ENCODE measurements around the gene CPM. TPM values are rescaled to one million over a fixed set of nuclear protein-coding genes. Genes with fewer than 3 reads are reported as not detected.

Gene CPM
- total and polyA plus RNA-seq, 10 donors: 3.5 to 189 (median 52.5) TPM

- no peaks in the 10 kb centered on the region for H3K36me3 ChIP-seq
- intact Hi-C loops (cut with DNase I; ENCODE audit: low total_unique reads): no loop called here
- WGBS, 5 donors: 82 to 90% (median 87%) methylated on average over 9 of the region's 9 CpGs
These were observed 13.3 kb downstream of the CPM start for GRCh38 chr12:68919581-68920239.

DNA sequence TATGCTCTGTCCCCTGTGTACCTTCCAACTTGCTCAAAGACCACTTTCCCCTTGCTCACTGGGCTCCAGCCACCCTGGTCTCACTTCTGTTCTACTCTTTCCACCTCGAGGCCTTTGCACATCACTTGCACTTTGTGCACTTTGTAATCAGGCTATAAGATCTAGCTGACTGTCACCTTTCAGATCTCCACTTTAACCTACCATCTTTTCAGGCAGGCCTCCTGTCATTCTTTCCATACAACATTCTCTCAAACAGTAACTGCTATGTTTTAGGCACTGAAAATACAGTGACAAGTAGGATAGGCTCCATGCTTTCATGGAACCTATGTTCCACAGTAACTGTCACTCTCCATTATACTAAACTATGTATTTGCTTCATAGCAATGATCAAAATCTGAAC, 14.0 kb downstream of the CPM start:
- Histone ChIP-seq H3K27ac (no peak overlapping the region), H3K4me1 (peaks cover 0 to 8% (median 0%) of the 10 kb centered on the region in 6 donors), H3K9me3 (no peaks in the 10 kb centered on the region), H3K4me3 (no peak overlapping the region), H3K36me3 (no peaks in the 10 kb centered on the region), H3K27me3 (replicated peaks in 1 of 7) (no peaks in the 10 kb centered on the region)
- intact Hi-C loops (cut with DNase I; ENCODE audit: low total_unique reads): no loop called here
- no peak for TF ChIP-seq POLR2A (IDR thresholded peaks at IDR 0.05)
- TF ChIP-seq POLR2AphosphoS5 (IDR thresholded peaks at IDR 0.05): no peak
- TF ChIP-seq, protein P1, sequence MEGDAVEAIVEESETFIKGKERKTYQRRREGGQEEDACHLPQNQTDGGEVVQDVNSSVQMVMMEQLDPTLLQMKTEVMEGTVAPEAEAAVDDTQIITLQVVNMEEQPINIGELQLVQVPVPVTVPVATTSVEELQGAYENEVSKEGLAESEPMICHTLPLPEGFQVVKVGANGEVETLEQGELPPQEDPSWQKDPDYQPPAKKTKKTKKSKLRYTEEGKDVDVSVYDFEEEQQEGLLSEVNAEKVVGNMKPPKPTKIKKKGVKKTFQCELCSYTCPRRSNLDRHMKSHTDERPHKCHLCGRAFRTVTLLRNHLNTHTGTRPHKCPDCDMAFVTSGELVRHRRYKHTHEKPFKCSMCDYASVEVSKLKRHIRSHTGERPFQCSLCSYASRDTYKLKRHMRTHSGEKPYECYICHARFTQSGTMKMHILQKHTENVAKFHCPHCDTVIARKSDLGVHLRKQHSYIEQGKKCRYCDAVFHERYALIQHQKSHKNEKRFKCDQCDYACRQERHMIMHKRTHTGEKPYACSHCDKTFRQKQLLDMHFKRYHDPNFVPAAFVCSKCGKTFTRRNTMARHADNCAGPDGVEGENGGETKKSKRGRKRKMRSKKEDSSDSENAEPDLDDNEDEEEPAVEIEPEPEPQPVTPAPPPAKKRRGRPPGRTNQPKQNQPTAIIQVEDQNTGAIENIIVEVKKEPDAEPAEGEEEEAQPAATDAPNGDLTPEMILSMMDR (IDR thresholded peaks at IDR 0.05 in 8 of 11, conservative IDR thresholded peaks at IDR 0.05 in 3 of 11): no peak
- 59 to 74% (median 68%) methylated on average over 1 of the region's 1 CpG for WGBS, 5 donors
- DNase-seq: no peak

More at GRCh38 chr12:68919581-68920239, 13.3 kb downstream of the CPM start:
- Histone ChIP-seq H3K4me3 (no peak overlapping the region), H3K27me3 (replicated peaks in 1 of 7) (no peaks in the 10 kb centered on the region), H3K27ac (no peak overlapping the region), H3K4me1 (peaks cover 0 to under 1% (median 0%) of the 10 kb centered on the region in 6 donors), H3K9me3 (no peaks in the 10 kb centered on the region)
- no peak for DNase-seq
- no peak for TF ChIP-seq POLR2AphosphoS5 (IDR thresholded peaks at IDR 0.05)
- no peak for TF ChIP-seq POLR2A (IDR thresholded peaks at IDR 0.05)
- TF ChIP-seq, protein P1 (IDR thresholded peaks at IDR 0.05 in 8 of 11, conservative IDR thresholded peaks at IDR 0.05 in 3 of 11): no peak

DNA sequence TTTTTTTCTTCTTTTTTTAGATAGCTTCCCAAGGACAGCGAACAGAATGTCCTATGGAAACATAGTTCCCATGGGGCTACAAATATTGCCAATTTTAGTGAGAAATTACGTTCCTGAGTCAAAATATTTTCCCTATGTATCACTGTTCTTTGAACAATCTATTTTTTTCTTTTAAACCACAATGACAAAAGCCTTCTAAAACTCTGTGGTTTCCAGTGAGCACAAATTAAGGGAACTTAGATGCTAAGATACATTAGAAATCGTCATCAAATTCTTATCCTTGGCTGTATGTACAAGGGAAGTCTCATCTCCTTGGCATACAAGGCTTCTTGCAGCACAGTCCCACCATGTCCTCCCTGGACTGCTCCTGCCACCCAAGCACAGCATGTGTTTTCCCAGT, 17.9 kb downstream of the CPM start:
- TF ChIP-seq, protein P1 (IDR thresholded peaks at IDR 0.05 in 8 of 11, conservative IDR thresholded peaks at IDR 0.05 in 3 of 11): no peak
- no peak for TF ChIP-seq POLR2AphosphoS5 (IDR thresholded peaks at IDR 0.05)
- 44 to 50% (median 49%) methylated on average over 3 of the region's 3 CpGs for WGBS, 5 donors

GRCh38 chr12:68913682-68914081, 19.3 kb downstream of the CPM start:
- intact Hi-C loops (cut with DNase I; ENCODE audit: low total_unique reads): loop anchor here (5.0 kb wide), 1 partner anchor 59 kb away; no protein-coding TSS in a partner anchor
- no peaks in the 10 kb centered on the region for H3K27me3 ChIP-seq (replicated peaks in 1 of 7)
- no peak for TF ChIP-seq POLR2AphosphoS5 (IDR thresholded peaks at IDR 0.05)
- TF ChIP-seq, protein P1 (IDR thresholded peaks at IDR 0.05 in 8 of 11, conservative IDR thresholded peaks at IDR 0.05 in 3 of 11): no peak
- no peak for TF ChIP-seq POLR2A (IDR thresholded peaks at IDR 0.05)
- WGBS, 5 donors: 92 to 99% (median 96%) methylated on average over 4 of the region's 4 CpGs
- no peaks in the 10 kb centered on the region for H3K9me3 ChIP-seq
- H3K36me3 ChIP-seq: peaks cover 0 to 5% (median 0%) of the 10 kb centered on the region in 6 donors
- DNase-seq: no peak
- no peak overlapping the region for H3K27ac ChIP-seq
- no peak overlapping the region for H3K4me3 ChIP-seq
- peaks cover 0 to 11% (median 0%) of the 10 kb centered on the region in 6 donors for H3K4me1 ChIP-seq

More for the DNA sequence above, 17.9 kb downstream of the CPM start:
- DNase-seq: no peak
- Histone ChIP-seq H3K4me3 (no peak overlapping the region), H3K27ac (no peak overlapping the region), H3K4me1 (peaks cover 0 to 11% (median 0%) of the 10 kb centered on the region in 6 donors), H3K36me3 (peaks cover 0 to 5% (median 0%) of the 10 kb centered on the region in 6 donors), H3K27me3 (replicated peaks in 1 of 7) (no peaks in the 10 kb centered on the region), H3K9me3 (no peaks in the 10 kb centered on the region)
- intact Hi-C loops (cut with DNase I; ENCODE audit: low total_unique reads): no loop called here
